Measurements from ENCODE around the gene BEX5. TPM values are rescaled to one million over a fixed set of nuclear protein-coding genes. Genes with fewer than 3 reads are reported as not detected.

The BEX5 gene
- total RNA-seq, 1 donor from 2014 or later = 0.36 TPM

GRCh38 chrX:102113367-102113766, 42.4 kb downstream of the BEX5 start:
- no peak for DNase-seq (ENCODE audit: low spot score in 2 of 2, unreplicated experiment in 2 of 2)
- no peaks in the 10 kb centered on the region for H3K4me1 Mint-ChIP-seq
- TF ChIP-seq CTCF (IDR thresholded peaks at IDR 0.05; ENCODE audit: unreplicated experiment) = no peak
- no peak overlapping the region for H3K4me3 Mint-ChIP-seq
- H3K27ac Mint-ChIP-seq = no peak overlapping the region
- peaks cover 52% of the 10 kb centered on the region for H3K9me3 Mint-ChIP-seq
- no peaks in the 10 kb centered on the region for H3K27me3 Mint-ChIP-seq (ENCODE audit: low read depth)
- H3K36me3 Mint-ChIP-seq = no peaks in the 10 kb centered on the region

Other genes with a start within 250 kb of the BEX5 start
- 13.4 to 13.6 TPM (median 13.5 TPM) in 3 replicates for gene ZMAT1, start 223.9 kb downstream of the BEX5 start, total RNA-seq
- 0.80 to 1.4 TPM (median 1.4 TPM) in 3 replicates for gene TCEAL2, start 30.3 kb downstream of the BEX5 start, total RNA-seq
- not detected in 3 replicates for gene TCEAL6, start 13.5 kb downstream of the BEX5 start, total RNA-seq
- not detected in 3 replicates for gene TCP11X1, start 59.3 kb upstream of the BEX5 start, total RNA-seq
- gene NXF2, start 91.2 kb upstream of the BEX5 start, total RNA-seq = not detected in 3 replicates